ENCODE data around the gene SLC9A5.

- no peak for TF ChIP-seq EZH2 (IDR thresholded peaks at IDR 0.05; ENCODE audit: borderline replicate concordance, low read length)
- TF ChIP-seq, protein P1, sequence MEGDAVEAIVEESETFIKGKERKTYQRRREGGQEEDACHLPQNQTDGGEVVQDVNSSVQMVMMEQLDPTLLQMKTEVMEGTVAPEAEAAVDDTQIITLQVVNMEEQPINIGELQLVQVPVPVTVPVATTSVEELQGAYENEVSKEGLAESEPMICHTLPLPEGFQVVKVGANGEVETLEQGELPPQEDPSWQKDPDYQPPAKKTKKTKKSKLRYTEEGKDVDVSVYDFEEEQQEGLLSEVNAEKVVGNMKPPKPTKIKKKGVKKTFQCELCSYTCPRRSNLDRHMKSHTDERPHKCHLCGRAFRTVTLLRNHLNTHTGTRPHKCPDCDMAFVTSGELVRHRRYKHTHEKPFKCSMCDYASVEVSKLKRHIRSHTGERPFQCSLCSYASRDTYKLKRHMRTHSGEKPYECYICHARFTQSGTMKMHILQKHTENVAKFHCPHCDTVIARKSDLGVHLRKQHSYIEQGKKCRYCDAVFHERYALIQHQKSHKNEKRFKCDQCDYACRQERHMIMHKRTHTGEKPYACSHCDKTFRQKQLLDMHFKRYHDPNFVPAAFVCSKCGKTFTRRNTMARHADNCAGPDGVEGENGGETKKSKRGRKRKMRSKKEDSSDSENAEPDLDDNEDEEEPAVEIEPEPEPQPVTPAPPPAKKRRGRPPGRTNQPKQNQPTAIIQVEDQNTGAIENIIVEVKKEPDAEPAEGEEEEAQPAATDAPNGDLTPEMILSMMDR (IDR thresholded peaks at IDR 0.05; ENCODE audit: low read length): no peak
These were observed 1.2 kb downstream of the SLC9A5 start for GRCh38 chr16:67250045-67250327.
